Colonic mucosa (tissue), 4 donors: ENCODE measurements around the gene BTBD7. TPM values are rescaled to one million over a fixed set of nuclear protein-coding genes. Genes with fewer than 3 reads are reported as not detected.
"Not testable (repeated sequence)": the region's sequence is repeated elsewhere in the genome, so short reads cannot be mapped to it uniquely, and the experiment has no call there.

Experiments
- DNase-seq: peaks from one replicate; pipeline ENCODE4 v3.0.0-alpha.2; 2020
- H3K27ac ChIP-seq: fragments of 200-600 bp; one replicate; pipeline ENCODE4 v1.8.0; 2021
- H3K27me3 ChIP-seq: fragments of 200-600 bp; one replicate; pipeline ENCODE4 v1.8.0; 2021
- H3K36me3 ChIP-seq: fragments of 200-600 bp; one replicate; pipeline ENCODE4 v1.8.0; 2021
- H3K4me1 ChIP-seq: fragments of 200-600 bp; one replicate; pipeline ENCODE4 v1.8.0; 2021; ENCODE audit warnings: mild to moderate bottlenecking
- H3K4me3 ChIP-seq: fragments of 200-600 bp; one replicate; pipeline ENCODE4 v1.8.0; 2021
- H3K9ac ChIP-seq, 2 donors: one replicate each; pipeline ENCODE4 v1.7.0; 2013; ENCODE audit warnings: control low read depth in 2 of 2, low read depth in 2 of 2, low read length in 2 of 2
- H3K9me3 ChIP-seq: fragments of 200-600 bp; one replicate; pipeline ENCODE4 v1.8.0; 2021
- CTCF ChIP-seq: fragments of 200-600 bp; IDR thresholded peaks from one replicate; pipeline ENCODE4 v1.8.0; 2022; ENCODE audit warnings: antibody characterized with exemption, mild to moderate bottlenecking
- intact Hi-C: fragments of 100-400 bp; cut with DNase I; formaldehyde crosslinking; loops from one replicate; pipeline ENCODE4 v1.14.1; 2022
- total RNA-seq, 2 donors: library from RNA; stranded (reverse); fragmentation: NEBNext Ultra II Directional in 1 of 2; extraction: Animal tissue kit (Norgen Biotek cat#: 25700) in 1 of 2; gene quantifications; one replicate each; pipeline ENCODE4 v1.2.1, GENCODE V29; 2021
- donor health status: healthy.
- donor health status: DM: no; HTN: no; CAD: no.
- donor health status: DM: no; HTN: no; CAD: no.

Gene BTBD7
- total RNA-seq, 2 donors from 2014 or later, result 31.8 to 35.5 TPM

GRCh38 chr14:93368996-93369712, 36.3 kb upstream of the BTBD7 start:
- TF ChIP-seq CTCF, result no peak
- Histone ChIP-seq H3K27me3 (no peaks in the 10 kb centered on the region), H3K27ac (no peak overlapping the region), H3K4me3 (no peak overlapping the region), H3K9ac (no peak overlapping the region), H3K4me1 (no peaks in the 10 kb centered on the region), H3K9me3 (no peaks in the 10 kb centered on the region), H3K36me3 (no peaks in the 10 kb centered on the region)
- intact Hi-C loops, result no loop called here
- DNase-seq, result no peak

- DNase-seq, H3K9ac ChIP-seq, H3K4me1 ChIP-seq, H3K27me3 ChIP-seq, H3K27ac ChIP-seq, intact Hi-C loops, H3K9me3 ChIP-seq, H3K36me3 ChIP-seq, H3K4me3 ChIP-seq: not testable (repeated sequence)
These were observed 22.0 kb upstream of the BTBD7 start for GRCh38 chr14:93354873-93355272.

- Histone ChIP-seq H3K27ac (no peak overlapping the region), H3K9me3 (no peaks in the 10 kb centered on the region), H3K36me3 (no peaks in the 10 kb centered on the region), H3K27me3 (no peaks in the 10 kb centered on the region), H3K9ac (no peak overlapping the region), H3K4me1 (no peaks in the 10 kb centered on the region), H3K4me3 (no peak overlapping the region)
- no peak for TF ChIP-seq CTCF
- intact Hi-C loops, result no loop called here
- no peak for DNase-seq
These were observed 15.5 kb upstream of the BTBD7 start for GRCh38 chr14:93348292-93348691.

- H3K9ac ChIP-seq, result no peak overlapping the region
- intact Hi-C loops, result no loop called here
- TF ChIP-seq CTCF, result no peak
- DNase-seq, result no peak
- no peak overlapping the region for H3K4me3 ChIP-seq
- H3K27ac ChIP-seq, result no peak overlapping the region
- no peaks in the 10 kb centered on the region for H3K36me3 ChIP-seq
- no peaks in the 10 kb centered on the region for H3K27me3 ChIP-seq
- H3K9me3 ChIP-seq, result no peaks in the 10 kb centered on the region
- no peaks in the 10 kb centered on the region for H3K4me1 ChIP-seq
These were observed 15.0 kb upstream of the BTBD7 start for GRCh38 chr14:93347850-93348249.

- no peaks in the 10 kb centered on the region for H3K9me3 ChIP-seq
- no peak for TF ChIP-seq CTCF
- no peak within 1 kb of the TSS for H3K4me3 ChIP-seq
- no peaks in the 10 kb centered on the region for H3K4me1 ChIP-seq
- H3K27me3 ChIP-seq, result no peaks in the 10 kb centered on the region
- no peak within 1 kb of the TSS for H3K9ac ChIP-seq
- no peak for DNase-seq
- no peak within 1 kb of the TSS for H3K27ac ChIP-seq
- no peaks in the 10 kb centered on the region for H3K36me3 ChIP-seq
- intact Hi-C loops, result no loop called here
These were observed 14.3 kb upstream of the BTBD7 start, which contains the start of gene COX8C for GRCh38 chr14:93346926-93347721. COX8C (plus strand) TSS chr14:93347182; CDS start chr14:93347269, 87 bp downstream.

- Histone ChIP-seq H3K36me3 (no peaks in the 10 kb centered on the region), H3K27ac (no peak overlapping the region), H3K27me3 (no peaks in the 10 kb centered on the region), H3K4me1 (no peaks in the 10 kb centered on the region), H3K9ac (no peak overlapping the region), H3K9me3 (no peaks in the 10 kb centered on the region), H3K4me3 (no peak overlapping the region)
- no peak for TF ChIP-seq CTCF
- DNase-seq, result no peak
- intact Hi-C loops, result no loop called here
These were observed 11.0 kb upstream of the BTBD7 start for GRCh38 chr14:93343797-93344196.
